ENCODE results near the gene TDG.
"Not testable (repeated sequence)": the region's sequence is repeated elsewhere in the genome, so short reads cannot be mapped to it uniquely, and the experiment has no call there.

The TDG gene

GRCh38 chr12:103960616-103961227 lies 5.0 kb upstream of the TDG start:
- no peak for DNase-seq (ENCODE audit: low spot score)

- DNase-seq (ENCODE audit: low spot score), result no peak
These were observed 3.2 kb upstream of the TDG start for GRCh38 chr12:103962493-103962892.

- no peak for DNase-seq (ENCODE audit: low spot score)
These were observed 867 bp upstream of the TDG start for GRCh38 chr12:103964805-103965204.

- DNase-seq (ENCODE audit: low spot score), result no peak
These were observed 450 bp upstream of the TDG start for GRCh38 chr12:103965255-103965589.

- no peak for DNase-seq (ENCODE audit: low spot score)
These were observed 1.1 kb downstream of the TDG start for GRCh38 chr12:103966736-103967135.

- no peak for DNase-seq (ENCODE audit: low spot score)
These were observed 3.7 kb downstream of the TDG start for GRCh38 chr12:103969391-103969790.

GRCh38 chr12:103973909-103974308 lies 8.2 kb downstream of the TDG start:
- no peak for DNase-seq (ENCODE audit: low spot score)

GRCh38 chr12:103975368-103975767 lies 9.7 kb downstream of the TDG start:
- DNase-seq (ENCODE audit: low spot score), result no peak

- DNase-seq (ENCODE audit: low spot score), result no peak
These were observed 12.8 kb downstream of the TDG start for GRCh38 chr12:103978384-103978982.

GRCh38 chr12:103986829-103987228 lies 21.2 kb downstream of the TDG start:
- no peak for DNase-seq (ENCODE audit: low spot score)

- no peak for DNase-seq (ENCODE audit: low spot score)
These were observed 28.6 kb downstream of the TDG start for GRCh38 chr12:103994235-103994634.

- no peak for DNase-seq (ENCODE audit: low spot score)
These were observed 30.9 kb downstream of the TDG start for GRCh38 chr12:103996595-103996994.

- DNase-seq (ENCODE audit: low spot score), result no peak
These were observed 31.7 kb downstream of the TDG start for GRCh38 chr12:103997286-103997900.

GRCh38 chr12:103998976-103999375 lies 33.3 kb downstream of the TDG start:
- no peak for DNase-seq (ENCODE audit: low spot score)

GRCh38 chr12:104000807-104001434 lies 35.2 kb downstream of the TDG start:
- no peak for DNase-seq (ENCODE audit: low spot score)

GRCh38 chr12:104002686-104003085 lies 37.0 kb downstream of the TDG start:
- no peak for DNase-seq (ENCODE audit: low spot score)

- no peak for DNase-seq (ENCODE audit: low spot score)
These were observed 37.9 kb downstream of the TDG start for GRCh38 chr12:104003596-104003995.

- peak; percentile 11 for DNase-seq (ENCODE audit: low spot score)
These were observed 41.3 kb downstream of the TDG start for GRCh38 chr12:104006929-104007328.

- no peak for DNase-seq (ENCODE audit: low spot score)
These were observed 44.4 kb downstream of the TDG start for GRCh38 chr12:104010121-104010520.

GRCh38 chr12:104010606-104011169 lies 45.0 kb downstream of the TDG start:
- DNase-seq (ENCODE audit: low spot score), result no peak

GRCh38 chr12:104011253-104011652 lies 45.6 kb downstream of the TDG start:
- no peak for DNase-seq (ENCODE audit: low spot score)

GRCh38 chr12:104012331-104012730 lies 46.7 kb downstream of the TDG start:
- no peak for DNase-seq (ENCODE audit: low spot score)

GRCh38 chr12:104021862-104022261 lies 56.2 kb downstream of the TDG start:
- not testable (repeated sequence) for DNase-seq (ENCODE audit: low spot score)
